ENCODE results near the gene METTL14. TPM values are rescaled to one million over a fixed set of nuclear protein-coding genes. Genes with fewer than 3 reads are reported as not detected.

The METTL14 gene
- total and polyA plus RNA-seq, 2 donors (not counting 1 experiment from before 2014, with no cell fraction given), result 8.0 to 74.8 TPM

GRCh38 chr4:118712872-118713271, 27.7 kb downstream of the METTL14 start:
- H3K4me1 Mint-ChIP-seq, result no peaks in the 10 kb centered on the region
- Histone ChIP-seq H3K9ac (ENCODE audit: low read length) (no peak overlapping the region), H4K20me1 (ENCODE audit: control insufficient read depth, insufficient read depth, low read length, poor library complexity, severe bottlenecking) (no peaks in the 10 kb centered on the region), H3K4me3 (ENCODE audit: control extremely low read depth in 1 of 5, extremely low read depth in 1 of 5, insufficient read depth in 1 of 5, low read depth in 2 of 5, low read length in 4 of 5) (no peak overlapping the region), H3K36me3 (replicated peaks in 1 of 2; ENCODE audit: control extremely low read depth in 1 of 2, control insufficient read depth in 1 of 2, extremely low read depth in 1 of 2, insufficient read depth in 2 of 2, low read length in 1 of 2) (peaks cover 18 to 35% of the 10 kb centered on the region in 2 experiments), H3K4me2 (replicated peaks; ENCODE audit: low read depth, low read length, poor library complexity, severe bottlenecking) (no peak overlapping the region), H3K9me3 (ENCODE audit: control extremely low read depth in 1 of 3, control insufficient read depth in 2 of 3, insufficient read depth in 1 of 3, low read length in 2 of 3) (no peaks in the 10 kb centered on the region), H3K79me2 (ENCODE audit: control insufficient read depth, insufficient read depth, low read length) (no peaks in the 10 kb centered on the region), H3K27me3 (replicated peaks in 1 of 4; ENCODE audit: control extremely low read depth in 1 of 4, control insufficient read depth in 3 of 4, insufficient read depth in 4 of 4, low read length in 3 of 4) (no peaks in the 10 kb centered on the region), H2AFZ (ENCODE audit: insufficient read depth, low read depth, low read length, poor library complexity, severe bottlenecking) (no peak overlapping the region), H3K27ac (ENCODE audit: low read length in 2 of 2) (no peak overlapping the region), H3K4me1 (ENCODE audit: control insufficient read depth in 2 of 2, insufficient read depth in 2 of 2, low read length in 2 of 2) (no peaks in the 10 kb centered on the region)
- DNase-seq (no peak), ATAC-seq (ENCODE audit: low read depth) (no peak)
- no peaks in the 10 kb centered on the region for H3K9me3 Mint-ChIP-seq (ENCODE audit: insufficient read depth)
- POLR2A ChIA-PET, result no interaction called here
- H3K27me3 Mint-ChIP-seq, result no peaks in the 10 kb centered on the region
- intact Hi-C loops (cut with micrococcal nuclease), result no loop called here
- no peak overlapping the region for H3K4me3 Mint-ChIP-seq
- 88% methylated on average over 1 of the region's 1 CpG for WGBS (ENCODE audit: insufficient coverage)
- TF ChIP-seq EZH2 (IDR thresholded peaks at IDR 0.05; ENCODE audit: borderline replicate concordance, insufficient read depth, low read depth, low read length, poor library complexity, severe bottlenecking) (no peak), CTCF (IDR thresholded peaks at IDR 0.05) (no peak)
- CTCF ChIA-PET, result no interaction called here
- no peak overlapping the region for H3K27ac Mint-ChIP-seq

- no peak overlapping the region for H3K4me3 ChIP-seq (ENCODE audit: control extremely low read depth in 1 of 5, extremely low read depth in 1 of 5, insufficient read depth in 1 of 5, low read depth in 2 of 5, low read length in 4 of 5)
- H3K27ac ChIP-seq (ENCODE audit: low read length in 2 of 2), result no peak overlapping the region
- no peaks in the 10 kb centered on the region for H4K20me1 ChIP-seq (ENCODE audit: control insufficient read depth, insufficient read depth, low read length, poor library complexity, severe bottlenecking)
- H3K79me2 ChIP-seq (ENCODE audit: control insufficient read depth, insufficient read depth, low read length), result no peaks in the 10 kb centered on the region
- H3K27me3 ChIP-seq (replicated peaks in 1 of 4; ENCODE audit: control extremely low read depth in 1 of 4, control insufficient read depth in 3 of 4, insufficient read depth in 4 of 4, low read length in 3 of 4), result no peaks in the 10 kb centered on the region
- TF ChIP-seq EZH2 (IDR thresholded peaks at IDR 0.05; ENCODE audit: borderline replicate concordance, insufficient read depth, low read depth, low read length, poor library complexity, severe bottlenecking) (no peak), CTCF (IDR thresholded peaks at IDR 0.05) (no peak)
- no CpG with 5 or more reads among the region's 4 CpGs for WGBS (ENCODE audit: insufficient coverage)
- H3K9me3 ChIP-seq (ENCODE audit: control extremely low read depth in 1 of 3, control insufficient read depth in 2 of 3, insufficient read depth in 1 of 3, low read length in 2 of 3), result no peaks in the 10 kb centered on the region
- no peak overlapping the region for H2AFZ ChIP-seq (ENCODE audit: insufficient read depth, low read depth, low read length, poor library complexity, severe bottlenecking)
- H3K36me3 ChIP-seq (replicated peaks in 1 of 2; ENCODE audit: control extremely low read depth in 1 of 2, control insufficient read depth in 1 of 2, extremely low read depth in 1 of 2, insufficient read depth in 2 of 2, low read length in 1 of 2), result peaks cover 13 to 22% of the 10 kb centered on the region in 2 experiments
- H3K4me2 ChIP-seq (replicated peaks; ENCODE audit: low read depth, low read length, poor library complexity, severe bottlenecking), result no peak overlapping the region
- no peaks in the 10 kb centered on the region for H3K27me3 Mint-ChIP-seq
- H3K9ac ChIP-seq (ENCODE audit: low read length), result no peak overlapping the region
- DNase-seq (no peak), ATAC-seq (ENCODE audit: low read depth) (no peak)
- intact Hi-C loops (cut with micrococcal nuclease), result no loop called here
- no peak overlapping the region for H3K27ac Mint-ChIP-seq
- H3K4me3 Mint-ChIP-seq, result no peak overlapping the region
- ChIA-PET CTCF (no interaction called here), POLR2A (interaction anchor here (0.6 kb wide), 1 partner anchor 1768 kb away, joined by 3 read pairs; no protein-coding TSS in a partner anchor)
- no peaks in the 10 kb centered on the region for H3K4me1 Mint-ChIP-seq
- no peaks in the 10 kb centered on the region for H3K9me3 Mint-ChIP-seq (ENCODE audit: insufficient read depth)
- no peaks in the 10 kb centered on the region for H3K4me1 ChIP-seq (ENCODE audit: control insufficient read depth in 2 of 2, insufficient read depth in 2 of 2, low read length in 2 of 2)
Measured at GRCh38 chr4:118714682-118715081, 29.5 kb downstream of the METTL14 start.

Measured in B cell (primary cell).